Measurements from ENCODE around the gene NEK11. TPM values are rescaled to one million over a fixed set of nuclear protein-coding genes. Genes with fewer than 3 reads are reported as not detected.
"Not testable (repeated sequence)": the region's sequence is repeated elsewhere in the genome, so short reads cannot be mapped to it uniquely, and the experiment has no call there.

The NEK11 gene
- total RNA-seq, 2 donors from 2014 or later: 1.6 to 2.2 TPM

- H3K9me3 Mint-ChIP-seq: peaks cover 0 to 6% of the 10 kb centered on the region in 2 donors
- no peak for DNase-seq (ENCODE audit: low spot score in 2 of 2)
- H3K27ac Mint-ChIP-seq: no peak overlapping the region
- H3K36me3 Mint-ChIP-seq: peaks cover 0 to 7% of the 10 kb centered on the region in 2 donors
- no peak for ATAC-seq
Measured at GRCh38 chr3:131348911-131349310, 322.2 kb downstream of the NEK11 start.

GRCh38 chr3:131349454-131349853 lies 322.8 kb downstream of the NEK11 start:
- ATAC-seq: no peak
- no peak for DNase-seq (ENCODE audit: low spot score in 2 of 2)
- peaks cover 0 to 1% of the 10 kb centered on the region in 2 donors for H3K36me3 Mint-ChIP-seq
- peaks cover 0 to 1% of the 10 kb centered on the region in 2 donors for H3K9me3 Mint-ChIP-seq
- no peak overlapping the region for H3K27ac Mint-ChIP-seq

DNA sequence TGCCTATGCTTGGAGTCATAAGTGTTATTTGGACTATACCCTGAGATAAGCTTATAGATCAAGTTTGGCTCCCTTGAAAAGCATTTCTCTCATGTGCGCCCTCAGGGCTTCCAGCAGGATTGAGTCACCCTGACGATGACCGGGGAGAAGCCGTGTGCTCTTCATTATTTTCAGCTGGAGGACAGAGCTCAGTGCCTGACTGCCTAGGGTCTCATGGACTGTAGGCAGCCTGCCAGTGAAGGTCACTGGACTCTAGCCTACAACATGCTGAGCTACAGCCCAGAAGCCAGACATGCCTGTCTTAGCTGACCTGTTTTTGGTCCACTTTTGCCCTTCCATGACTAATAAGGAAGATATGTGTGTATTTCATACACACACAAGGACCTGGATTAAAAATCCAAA lies 323.3 kb downstream of the NEK11 start:
- ATAC-seq: no peak
- H3K27ac Mint-ChIP-seq: no peak overlapping the region
- no peak for DNase-seq (ENCODE audit: low spot score in 2 of 2)

DNA sequence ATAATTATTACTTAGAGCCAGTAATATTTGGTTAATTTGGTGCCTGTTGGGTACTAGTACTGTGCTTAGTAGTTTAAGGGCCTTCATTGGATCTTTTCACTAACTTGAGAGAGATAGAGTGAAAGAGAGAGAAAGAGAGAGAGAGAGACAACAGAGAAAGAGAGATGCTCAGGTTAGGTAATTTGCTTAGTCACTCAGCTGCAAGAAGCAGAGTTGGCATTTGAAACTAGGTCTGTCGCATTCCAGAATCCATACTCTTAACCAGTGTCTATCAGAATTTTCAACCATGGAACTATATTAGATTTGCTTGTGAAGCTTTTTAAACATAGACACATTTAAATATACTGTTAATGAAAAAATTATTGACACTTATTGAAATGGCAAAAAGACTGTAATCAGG lies 323.8 kb downstream of the NEK11 start:
- ATAC-seq (no peak), DNase-seq (ENCODE audit: low spot score in 2 of 2) (no peak)
- no peaks in the 10 kb centered on the region for H3K9me3 Mint-ChIP-seq
- H3K36me3 Mint-ChIP-seq: no peaks in the 10 kb centered on the region
- no peak overlapping the region for H3K27ac Mint-ChIP-seq

More for the DNA sequence above, 323.3 kb downstream of the NEK11 start:
- no peaks in the 10 kb centered on the region for H3K9me3 Mint-ChIP-seq
- H3K36me3 Mint-ChIP-seq: no peaks in the 10 kb centered on the region

- Mint-ChIP-seq H3K27ac (no peak overlapping the region), H3K36me3 (no peaks in the 10 kb centered on the region), H3K9me3 (no peaks in the 10 kb centered on the region)
- no peak for ATAC-seq
- DNase-seq (ENCODE audit: low spot score in 2 of 2): no peak
Measured at GRCh38 chr3:131353016-131353877, 326.6 kb downstream of the NEK11 start.

GRCh38 chr3:131353986-131354385 lies 327.3 kb downstream of the NEK11 start:
- DNase-seq (ENCODE audit: low spot score in 2 of 2): no peak
- ATAC-seq: no peak
- Mint-ChIP-seq H3K36me3 (no peaks in the 10 kb centered on the region), H3K9me3 (no peaks in the 10 kb centered on the region), H3K27ac (no peak overlapping the region)

- no peak overlapping the region for H3K27ac Mint-ChIP-seq
- ATAC-seq: no peak
- H3K36me3 Mint-ChIP-seq: no peaks in the 10 kb centered on the region
- no peak for DNase-seq (ENCODE audit: low spot score in 2 of 2)
- H3K9me3 Mint-ChIP-seq: no peaks in the 10 kb centered on the region
Measured at GRCh38 chr3:131356006-131356595, 329.4 kb downstream of the NEK11 start.

DNA sequence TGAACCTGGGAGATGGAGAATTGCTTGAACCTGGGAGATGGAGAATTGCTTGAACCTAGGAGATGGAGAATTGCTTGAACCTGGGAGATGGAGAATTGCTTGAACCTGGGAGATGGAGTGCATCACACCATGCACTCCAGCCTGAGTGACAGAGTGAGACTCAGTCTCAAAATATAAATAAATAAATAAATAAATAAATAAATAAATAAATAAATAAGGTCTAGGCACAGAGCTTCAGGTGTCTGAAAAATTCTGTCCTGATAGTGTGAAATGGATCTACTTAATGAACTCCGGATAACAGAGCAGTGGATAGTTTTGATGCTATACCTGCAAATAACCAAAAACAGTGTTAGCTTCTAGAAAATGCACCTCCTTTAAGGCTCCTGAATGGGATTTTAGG lies 330.6 kb downstream of the NEK11 start:
- DNase-seq (ENCODE audit: low spot score in 2 of 2): no peak
- no peaks in the 10 kb centered on the region for H3K9me3 Mint-ChIP-seq

DNA sequence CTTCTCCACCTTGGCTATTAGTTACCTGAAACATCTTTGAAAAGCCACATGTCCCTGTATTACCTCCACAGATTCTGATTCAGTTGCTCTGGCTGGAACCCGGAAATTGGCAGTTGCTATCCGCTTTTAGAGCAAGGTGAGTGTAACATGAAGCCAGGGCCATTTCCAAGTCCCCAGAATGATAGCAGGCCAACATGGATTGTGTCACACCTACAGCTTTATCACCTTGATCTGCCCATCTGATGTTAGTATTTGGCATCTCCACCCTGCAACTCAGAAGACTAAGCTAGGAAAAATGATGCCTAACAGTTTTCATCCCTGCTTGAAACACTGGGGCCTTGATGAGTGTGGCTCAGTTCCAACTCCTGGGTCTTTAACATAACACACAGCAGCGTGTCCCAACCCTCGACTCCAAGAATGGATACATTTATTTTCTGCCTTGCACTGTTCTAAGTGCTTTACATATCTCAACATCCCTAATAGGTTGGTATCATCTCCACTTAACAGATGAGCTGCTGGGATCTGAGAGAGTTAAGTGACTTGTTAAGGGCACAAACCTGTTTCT lies 333.6 kb downstream of the NEK11 start:
- ATAC-seq (no peak), DNase-seq (ENCODE audit: low spot score in 2 of 2) (no peak)
- peaks cover 7 to 9% of the 10 kb centered on the region in 2 donors for H3K36me3 Mint-ChIP-seq
- H3K27ac Mint-ChIP-seq: no peak overlapping the region
- no peaks in the 10 kb centered on the region for H3K9me3 Mint-ChIP-seq

More for the DNA sequence above, 330.6 kb downstream of the NEK11 start:
- Mint-ChIP-seq H3K27ac (no peak overlapping the region), H3K36me3 (peaks cover 3 to 4% of the 10 kb centered on the region in 2 donors)
- no peak for ATAC-seq

DNA sequence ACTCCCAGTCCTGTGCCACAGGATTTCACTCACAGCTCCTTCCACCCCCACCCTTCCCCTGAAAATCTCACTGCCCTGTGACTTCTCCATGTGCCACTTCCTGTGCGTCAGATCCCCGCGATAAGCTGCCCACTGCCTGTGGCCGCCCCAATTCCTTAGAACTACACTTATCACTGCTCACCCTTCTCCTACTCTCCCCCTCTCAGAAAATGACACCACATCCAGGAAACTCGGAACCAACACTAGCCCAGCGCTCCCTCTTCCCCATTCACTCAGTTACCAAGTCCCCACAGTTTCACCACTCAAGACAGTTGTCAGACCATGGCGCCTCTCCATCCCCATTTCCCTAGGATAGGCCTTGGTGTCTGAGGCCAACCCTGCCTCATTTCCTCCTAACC lies 334.4 kb downstream of the NEK11 start:
- not testable (repeated sequence) for H3K36me3 Mint-ChIP-seq; H3K9me3 Mint-ChIP-seq; DNase-seq (ENCODE audit: low spot score in 2 of 2); H3K27ac Mint-ChIP-seq
- ATAC-seq: peak; percentile 11 to 44

GRCh38 chr3:131361464-131362421 lies 335.1 kb downstream of the NEK11 start:
- peak in 1 of 2 donors; percentile 26 for DNase-seq (ENCODE audit: low spot score in 2 of 2)
- no peaks in the 10 kb centered on the region for H3K9me3 Mint-ChIP-seq
- ATAC-seq: peak; percentile 74 to 78
- H3K36me3 Mint-ChIP-seq: peaks cover 7 to 9% of the 10 kb centered on the region in 2 donors
- no peak overlapping the region for H3K27ac Mint-ChIP-seq

DNA sequence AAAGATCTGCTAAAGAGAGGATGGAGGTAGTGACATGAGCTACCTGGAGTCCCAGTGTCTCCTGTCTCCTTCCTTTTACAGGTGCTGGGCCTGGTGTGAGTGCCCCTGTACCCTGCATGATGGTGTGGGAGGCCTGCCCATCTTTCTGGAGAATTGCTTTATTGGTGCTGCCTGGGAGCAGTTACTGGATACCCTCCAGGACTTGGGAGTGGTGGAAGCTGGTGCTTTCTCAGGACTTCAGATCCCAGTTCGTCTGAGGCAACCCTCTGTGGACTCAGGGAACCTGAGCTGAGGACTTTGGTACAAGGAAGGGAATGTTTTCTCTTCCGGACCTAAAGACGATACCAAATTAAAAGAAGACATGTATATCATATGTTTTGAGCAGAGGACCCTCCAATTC lies 336.6 kb downstream of the NEK11 start:
- Mint-ChIP-seq H3K9me3 (peaks cover 0 to 5% of the 10 kb centered on the region in 2 donors), H3K36me3 (peaks cover 7 to 9% of the 10 kb centered on the region in 2 donors), H3K27ac (no peak overlapping the region)
- ATAC-seq: no peak
- DNase-seq (ENCODE audit: low spot score in 2 of 2): no peak

DNA sequence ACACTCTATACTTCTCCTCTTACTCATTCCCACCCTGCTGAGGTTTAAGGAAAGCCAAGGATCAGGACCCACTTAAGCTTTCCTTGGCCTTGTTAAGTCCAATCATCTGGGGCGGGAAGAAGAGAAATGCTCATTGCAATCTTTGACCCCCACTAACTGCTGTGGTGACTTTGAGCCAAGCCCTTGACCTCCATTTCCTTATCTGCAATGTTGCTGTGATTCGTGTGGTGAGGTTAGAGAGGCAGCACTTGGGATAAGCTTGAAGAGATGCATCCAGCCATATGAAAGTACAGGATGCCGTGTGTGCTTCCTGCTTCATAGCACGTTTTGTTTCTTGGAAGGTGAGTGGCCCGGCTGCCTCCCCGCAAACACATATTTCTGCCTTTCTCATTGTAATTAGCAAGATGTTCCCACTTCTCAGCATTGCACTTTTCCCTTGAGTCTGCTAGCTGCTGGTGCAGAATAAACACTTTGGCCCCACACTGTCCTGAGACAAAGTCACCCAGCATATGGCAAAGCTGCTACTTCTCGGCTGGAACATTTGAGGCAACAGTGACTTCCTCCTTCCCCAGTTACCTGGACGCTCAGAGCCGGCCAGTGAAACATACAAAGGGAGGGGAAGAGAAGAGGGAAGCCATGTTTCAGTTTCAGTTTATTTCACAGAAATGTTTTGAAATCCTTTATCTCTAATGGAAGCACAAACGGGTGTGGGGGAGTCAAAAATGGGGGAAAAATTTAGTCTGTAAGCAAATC lies 344.4 kb downstream of the NEK11 start:
- ATAC-seq: no peak
- DNase-seq (ENCODE audit: low spot score in 2 of 2): no peak
- peaks cover 0 to 5% of the 10 kb centered on the region in 2 donors for H3K9me3 Mint-ChIP-seq
- H3K27ac Mint-ChIP-seq: peak overlapping the region; percentile 44 to 69
- H3K36me3 Mint-ChIP-seq: no peaks in the 10 kb centered on the region

DNA sequence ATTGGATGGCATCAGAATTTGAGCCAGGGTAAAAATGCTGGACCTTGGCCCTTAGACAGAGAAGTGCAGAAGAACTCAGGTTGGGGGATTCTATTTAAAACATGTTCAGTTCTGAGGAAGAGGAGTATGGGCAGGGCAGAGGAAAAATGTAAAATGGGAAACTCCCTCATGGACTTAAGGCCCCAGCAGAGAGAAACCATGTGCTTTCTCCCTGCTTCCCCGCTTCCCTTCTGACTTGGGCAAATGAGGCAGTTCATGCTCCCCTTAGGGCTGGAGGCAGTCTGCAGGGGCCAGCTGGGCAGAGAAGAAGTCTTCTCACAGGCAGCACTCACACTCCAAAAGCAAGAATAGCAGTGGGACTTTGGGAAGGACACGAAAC lies 345.0 kb downstream of the NEK11 start:
- no peak for ATAC-seq
- Mint-ChIP-seq H3K36me3 (no peaks in the 10 kb centered on the region), H3K9me3 (peaks cover 0 to 5% of the 10 kb centered on the region in 2 donors), H3K27ac (peak overlapping the region; percentile 44 to 69)
- DNase-seq (ENCODE audit: low spot score in 2 of 2): no peak

DNA sequence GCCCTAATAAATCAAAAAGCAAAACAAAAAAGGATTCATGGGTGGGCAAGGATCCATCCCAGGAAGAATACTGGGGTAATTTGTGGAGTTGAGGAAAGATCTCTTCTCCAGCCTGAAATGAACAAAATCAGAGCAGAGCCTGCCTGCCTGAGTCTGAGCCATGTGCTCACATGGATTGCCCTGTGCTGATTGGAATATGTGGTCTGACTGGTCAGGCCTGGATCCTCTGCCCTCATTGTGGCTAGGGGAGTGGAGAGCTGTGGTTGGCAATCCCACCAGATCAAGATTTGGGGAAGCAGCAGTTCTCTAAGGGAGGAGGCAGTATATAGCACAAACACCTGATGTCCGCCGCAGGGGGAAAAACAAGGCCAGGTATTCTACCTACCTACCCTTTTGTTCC lies 348.1 kb downstream of the NEK11 start:
- Mint-ChIP-seq H3K36me3 (no peaks in the 10 kb centered on the region), H3K27ac (no peak overlapping the region), H3K9me3 (no peaks in the 10 kb centered on the region)
- DNase-seq (ENCODE audit: low spot score in 2 of 2) (no peak), ATAC-seq (no peak)
